ENCODE results near the gene CCDC69. TPM values are rescaled to one million over a fixed set of nuclear protein-coding genes. Genes with fewer than 3 reads are reported as not detected.
A peak's percentile ranks its signal among the peaks of the same experiment; 100 is the strongest.

Gene CCDC69
- total RNA-seq, 3 donors from 2014 or later = 47.4 to 201 (median 97.0) TPM

- H3K4me1 ChIP-seq = no peaks in the 10 kb centered on the region
- H3K4me3 ChIP-seq = no peak overlapping the region
- TF ChIP-seq POLR2AphosphoS5 (IDR thresholded peaks at IDR 0.05) = no peak
- no peak for TF ChIP-seq POLR2A (IDR thresholded peaks at IDR 0.05)
- H3K36me3 ChIP-seq = no peaks in the 10 kb centered on the region
- no peaks in the 10 kb centered on the region for H3K9me3 ChIP-seq
- no peaks in the 10 kb centered on the region for H3K27me3 ChIP-seq
- no peak for DNase-seq (ENCODE audit: low spot score in 2 of 2)
- intact Hi-C loops (cut with DNase I; ENCODE audit: low total_unique reads) = no loop called here
- no peak overlapping the region for H3K27ac ChIP-seq
Measured at GRCh38 chr5:151216781-151217180, 7.1 kb downstream of the CCDC69 start.

GRCh38 chr5:151215546-151215880 lies 8.4 kb downstream of the CCDC69 start:
- H3K9me3 ChIP-seq = no peaks in the 10 kb centered on the region
- H3K27me3 ChIP-seq = no peaks in the 10 kb centered on the region
- no peak for TF ChIP-seq CTCF (IDR thresholded peaks at IDR 0.05)
- TF ChIP-seq POLR2AphosphoS5 (IDR thresholded peaks at IDR 0.05) = no peak
- TF ChIP-seq POLR2A (IDR thresholded peaks at IDR 0.05) = no peak
- intact Hi-C loops (cut with DNase I; ENCODE audit: low total_unique reads) = no loop called here
- H3K36me3 ChIP-seq = no peaks in the 10 kb centered on the region
- no peaks in the 10 kb centered on the region for H3K4me1 ChIP-seq
- peak overlapping the region in 1 of 2 donors; percentile 74 for H3K27ac ChIP-seq
- no peak overlapping the region for H3K4me3 ChIP-seq
- no peak for DNase-seq (ENCODE audit: low spot score in 2 of 2)

- DNase-seq (ENCODE audit: low spot score in 2 of 2) = no peak
- intact Hi-C loops (cut with DNase I; ENCODE audit: low total_unique reads) = no loop called here
- no peaks in the 10 kb centered on the region for H3K9me3 ChIP-seq
- TF ChIP-seq POLR2AphosphoS5 (IDR thresholded peaks at IDR 0.05) (no peak), POLR2A (IDR thresholded peaks at IDR 0.05) (no peak), CTCF (IDR thresholded peaks at IDR 0.05) (no peak)
- no peaks in the 10 kb centered on the region for H3K4me1 ChIP-seq
- H3K27me3 ChIP-seq = no peaks in the 10 kb centered on the region
- no peak overlapping the region for H3K4me3 ChIP-seq
- peak overlapping the region; percentile 16 to 74 for H3K27ac ChIP-seq
- H3K36me3 ChIP-seq = no peaks in the 10 kb centered on the region
Measured at GRCh38 chr5:151214614-151215545, 9.0 kb downstream of the CCDC69 start.

GRCh38 chr5:151213803-151214613 lies 9.9 kb downstream of the CCDC69 start:
- H3K27me3 ChIP-seq = no peaks in the 10 kb centered on the region

GRCh38 chr5:151212406-151212798 lies 11.5 kb downstream of the CCDC69 start:
- DNase-seq (ENCODE audit: low spot score in 2 of 2) = no peak
- Histone ChIP-seq H3K4me3 (no peak overlapping the region), H3K36me3 (no peaks in the 10 kb centered on the region), H3K9me3 (no peaks in the 10 kb centered on the region), H3K27ac (peak overlapping the region in 1 of 2 donors; percentile 46), H3K4me1 (no peaks in the 10 kb centered on the region), H3K27me3 (no peaks in the 10 kb centered on the region)
- intact Hi-C loops (cut with DNase I; ENCODE audit: low total_unique reads) = no loop called here
- TF ChIP-seq POLR2A (IDR thresholded peaks at IDR 0.05) = no peak
- TF ChIP-seq POLR2AphosphoS5 (IDR thresholded peaks at IDR 0.05) = no peak
- TF ChIP-seq CTCF (IDR thresholded peaks at IDR 0.05) = no peak

More at GRCh38 chr5:151213803-151214613, 9.9 kb downstream of the CCDC69 start:
- intact Hi-C loops (cut with DNase I; ENCODE audit: low total_unique reads) = no loop called here
- Histone ChIP-seq H3K27ac (peak overlapping the region; percentile 16 to 74), H3K4me1 (no peaks in the 10 kb centered on the region), H3K9me3 (no peaks in the 10 kb centered on the region), H3K36me3 (no peaks in the 10 kb centered on the region), H3K4me3 (no peak overlapping the region)
- TF ChIP-seq POLR2A (IDR thresholded peaks at IDR 0.05) (no peak), CTCF (IDR thresholded peaks at IDR 0.05) (no peak), POLR2AphosphoS5 (IDR thresholded peaks at IDR 0.05) (no peak)
- DNase-seq (ENCODE audit: low spot score in 2 of 2) = peak in 1 of 2 donors; percentile 46
